Calu3 (cell line): Measurements from ENCODE around the gene CDK15. TPM values are rescaled to one million over a fixed set of nuclear protein-coding genes. Genes with fewer than 3 reads are reported as not detected.

ENCODE experiments used
- BruUV-seq: library from RNA; stranded (reverse); fragments of 400-500 nt; replicated peaks from 2 replicates; lab custom pipeline; 2021; lab: Mats Ljungman, UMichigan
- CTCF ChIA-PET: fragments of 300-600 bp; sonication (Branson Sonifier 250); formaldehyde crosslinking; loops from one replicate; lab custom pipeline; 2022; ENCODE audit warnings: antibody characterized with exemption; lab: Charles Lee
- DNase-seq: peaks from one replicate; pipeline ENCODE4 v3.0.0; 2022
- H3K27ac Mint-ChIP-seq: one replicate; pipeline ENCODE4 v1.8.0; 2022; ENCODE audit warnings: mixed read lengths; ENCODE audit not compliant: unreplicated experiment
- H3K27me3 Mint-ChIP-seq: one replicate; pipeline ENCODE4 v1.8.0; 2022; ENCODE audit warnings: mixed read lengths; ENCODE audit not compliant: unreplicated experiment
- H3K36me3 Mint-ChIP-seq: one replicate; pipeline ENCODE4 v1.8.0; 2022; ENCODE audit warnings: mild to moderate bottlenecking, moderate library complexity, mixed read lengths; ENCODE audit not compliant: insufficient read depth, unreplicated experiment
- H3K4me1 Mint-ChIP-seq: one replicate; pipeline ENCODE4 v1.8.0; 2022; ENCODE audit warnings: mild to moderate bottlenecking, low read depth, mixed read lengths; ENCODE audit not compliant: unreplicated experiment
- H3K4me3 Mint-ChIP-seq: one replicate; pipeline ENCODE4 v1.8.0; 2022; ENCODE audit warnings: mild to moderate bottlenecking, low read depth, moderate library complexity, mixed read lengths; ENCODE audit not compliant: unreplicated experiment
- H3K9me3 Mint-ChIP-seq: one replicate; pipeline ENCODE4 v1.8.0; 2022; ENCODE audit warnings: low read depth, mixed read lengths; ENCODE audit not compliant: unreplicated experiment
- CTCF ChIP-seq: fragments of 200-600 bp; IDR thresholded peaks from one replicate; pipeline ENCODE4 v1.8.0; 2022; ENCODE audit warnings: antibody characterized with exemption; ENCODE audit not compliant: unreplicated experiment
- intact Hi-C: fragments of 100-400 bp; cut with micrococcal nuclease; formaldehyde crosslinking; loops from one replicate; pipeline ENCODE4 v1.10.0; 2022; ENCODE audit not compliant: unreplicated experiment
- total RNA-seq: library from RNA; stranded (reverse); gene quantifications from 2 replicates; pipeline ENCODE4 v1.2.3, GENCODE V29; 2022

CDK15 gene
- total RNA-seq, 1 experiment from 2014 or later: not detected

- intact Hi-C loops: no loop called here
- no peak for DNase-seq
- peaks cover 8% of the 10 kb centered on the region for H3K4me1 Mint-ChIP-seq
- no peaks in the 10 kb centered on the region for H3K36me3 Mint-ChIP-seq
- no peak overlapping the region for H3K4me3 Mint-ChIP-seq
- no peaks in the 10 kb centered on the region for H3K9me3 Mint-ChIP-seq
- H3K27me3 Mint-ChIP-seq: peaks cover 22% of the 10 kb centered on the region
- no peak overlapping the region for H3K27ac Mint-ChIP-seq
- no TSS peak for BruUV-seq
- CTCF ChIA-PET: no interaction called here
- TF ChIP-seq CTCF: no peak
Measured at GRCh38 chr2:201928363-201928762, 122.0 kb downstream of the CDK15 start.

GRCh38 chr2:201929281-201930026 lies 123.1 kb downstream of the CDK15 start:
- peaks cover 22% of the 10 kb centered on the region for H3K27me3 Mint-ChIP-seq
- H3K36me3 Mint-ChIP-seq: no peaks in the 10 kb centered on the region
- no peak overlapping the region for H3K27ac Mint-ChIP-seq
- H3K4me1 Mint-ChIP-seq: peaks cover 8% of the 10 kb centered on the region
- intact Hi-C loops: no loop called here
- CTCF ChIA-PET: interaction anchor here (0.5 kb wide), 1 partner anchor 539 kb away, joined by 3 read pairs; no protein-coding TSS in a partner anchor
- no peak overlapping the region for H3K4me3 Mint-ChIP-seq
- BruUV-seq: no TSS peak
- no peak for TF ChIP-seq CTCF
- DNase-seq: no peak
- no peaks in the 10 kb centered on the region for H3K9me3 Mint-ChIP-seq

- Mint-ChIP-seq H3K4me3 (no peak overlapping the region), H3K9me3 (no peaks in the 10 kb centered on the region), H3K27ac (no peak overlapping the region), H3K36me3 (no peaks in the 10 kb centered on the region), H3K27me3 (peaks cover 22% of the 10 kb centered on the region), H3K4me1 (peaks cover 8% of the 10 kb centered on the region)
- no TSS peak for BruUV-seq
- CTCF ChIA-PET: interaction anchor here (0.5 kb wide), 1 partner anchor 539 kb away, joined by 3 read pairs; no protein-coding TSS in a partner anchor
- no peak for TF ChIP-seq CTCF
- intact Hi-C loops: no loop called here
- no peak for DNase-seq
Measured at GRCh38 chr2:201930043-201930442, 123.7 kb downstream of the CDK15 start.

- no TSS peak for BruUV-seq
- Mint-ChIP-seq H3K4me1 (peaks cover 8% of the 10 kb centered on the region), H3K27me3 (peaks cover 18% of the 10 kb centered on the region), H3K4me3 (no peak overlapping the region), H3K9me3 (peaks cover 2% of the 10 kb centered on the region), H3K36me3 (no peaks in the 10 kb centered on the region), H3K27ac (no peak overlapping the region)
- TF ChIP-seq CTCF: no peak
- intact Hi-C loops: no loop called here
- no peak for DNase-seq
- CTCF ChIA-PET: no interaction called here
Measured at GRCh38 chr2:201930831-201931230, 124.5 kb downstream of the CDK15 start.
